ENCODE results near the gene CACNA1S.

Gene CACNA1S

DNA sequence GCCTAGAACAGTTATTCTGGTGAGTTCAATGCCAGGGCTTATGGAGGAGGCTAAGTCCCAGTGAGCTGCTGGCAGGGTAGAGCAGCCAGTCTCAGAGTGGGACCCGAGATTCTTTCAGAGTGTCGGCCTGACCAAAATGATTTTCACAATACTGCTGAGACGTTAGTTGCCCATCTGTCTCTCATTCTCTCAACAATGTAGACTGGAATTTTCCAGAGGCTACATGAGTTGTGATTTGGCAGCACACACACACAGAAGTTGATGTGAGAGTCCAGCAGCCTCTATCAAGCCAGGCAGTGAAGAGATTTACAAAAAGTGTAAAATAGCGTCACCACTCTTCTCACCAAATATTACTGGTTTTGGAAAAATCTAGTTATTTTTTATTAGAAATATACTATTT lies 21.7 kb downstream of the CACNA1S start:
- DNase-seq = no peak

DNA sequence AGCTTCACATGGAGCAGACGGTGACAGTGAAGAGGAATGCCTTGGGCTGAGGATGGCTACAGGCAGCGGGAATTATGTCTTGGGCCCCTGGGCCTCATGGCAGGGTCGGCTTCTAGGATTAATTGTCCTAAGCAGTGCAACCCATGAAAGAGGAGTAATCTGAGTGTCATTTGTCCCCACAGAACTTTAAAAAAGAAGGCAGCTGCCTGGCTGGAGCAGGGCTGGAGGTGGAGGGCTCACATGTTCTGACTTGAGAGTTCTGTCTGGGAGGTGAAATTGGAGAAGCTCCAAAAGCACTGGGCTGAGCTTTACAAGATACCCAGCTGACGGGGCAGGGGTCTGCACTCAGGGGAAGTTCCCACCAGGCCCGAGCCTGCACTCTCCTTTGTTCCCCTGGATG lies 22.6 kb downstream of the CACNA1S start:
- no peak for DNase-seq

DNA sequence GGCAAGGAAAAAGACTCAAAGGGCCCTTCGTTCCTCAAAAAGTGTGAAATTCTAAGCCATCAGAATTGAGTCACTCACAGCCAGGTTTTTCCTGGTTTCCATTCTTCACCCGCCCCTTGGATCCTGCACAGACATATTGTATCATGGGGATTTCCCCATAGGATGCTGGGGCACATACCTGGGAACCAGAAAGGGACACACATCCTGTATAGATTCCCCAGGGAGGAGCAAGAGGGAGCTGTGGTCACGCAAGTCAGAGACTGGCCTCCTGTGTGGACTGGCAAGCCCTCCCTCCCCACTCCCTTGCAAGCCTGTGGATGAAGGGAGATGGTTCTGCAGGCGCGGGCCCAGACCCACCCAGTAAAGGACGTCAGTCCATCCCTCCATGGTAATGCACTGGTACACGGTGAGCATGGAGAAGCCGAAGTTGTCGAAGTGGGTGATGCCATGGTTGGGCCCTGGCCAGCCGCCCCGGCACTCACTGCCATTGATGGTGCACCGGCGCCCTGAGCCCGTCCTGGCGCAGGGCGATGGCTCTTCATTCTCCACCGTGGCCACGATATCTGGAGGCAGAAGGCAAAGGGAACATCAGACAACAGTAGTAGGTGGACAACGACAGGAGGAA lies 23.2 kb downstream of the CACNA1S start:
- no peak for DNase-seq

DNA sequence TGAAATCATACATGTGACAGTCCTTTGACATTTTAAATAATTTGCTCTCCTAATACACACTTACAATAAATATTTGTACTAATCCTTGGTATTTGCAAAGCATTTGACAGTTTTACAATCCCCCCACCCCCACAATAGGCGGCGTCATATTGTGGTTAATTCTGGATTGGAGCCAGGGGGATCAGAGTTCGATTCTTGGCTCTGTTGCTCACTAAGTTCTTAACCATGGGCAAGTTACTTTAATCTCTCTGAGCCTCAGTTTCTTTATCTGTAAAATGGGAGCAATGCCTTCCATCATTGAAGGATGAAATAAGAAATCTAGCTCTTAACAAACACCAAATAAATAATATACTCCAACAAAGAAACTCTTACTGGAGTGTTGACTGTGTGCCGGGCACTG lies 23.8 kb downstream of the CACNA1S start:
- no peak for DNase-seq

DNA sequence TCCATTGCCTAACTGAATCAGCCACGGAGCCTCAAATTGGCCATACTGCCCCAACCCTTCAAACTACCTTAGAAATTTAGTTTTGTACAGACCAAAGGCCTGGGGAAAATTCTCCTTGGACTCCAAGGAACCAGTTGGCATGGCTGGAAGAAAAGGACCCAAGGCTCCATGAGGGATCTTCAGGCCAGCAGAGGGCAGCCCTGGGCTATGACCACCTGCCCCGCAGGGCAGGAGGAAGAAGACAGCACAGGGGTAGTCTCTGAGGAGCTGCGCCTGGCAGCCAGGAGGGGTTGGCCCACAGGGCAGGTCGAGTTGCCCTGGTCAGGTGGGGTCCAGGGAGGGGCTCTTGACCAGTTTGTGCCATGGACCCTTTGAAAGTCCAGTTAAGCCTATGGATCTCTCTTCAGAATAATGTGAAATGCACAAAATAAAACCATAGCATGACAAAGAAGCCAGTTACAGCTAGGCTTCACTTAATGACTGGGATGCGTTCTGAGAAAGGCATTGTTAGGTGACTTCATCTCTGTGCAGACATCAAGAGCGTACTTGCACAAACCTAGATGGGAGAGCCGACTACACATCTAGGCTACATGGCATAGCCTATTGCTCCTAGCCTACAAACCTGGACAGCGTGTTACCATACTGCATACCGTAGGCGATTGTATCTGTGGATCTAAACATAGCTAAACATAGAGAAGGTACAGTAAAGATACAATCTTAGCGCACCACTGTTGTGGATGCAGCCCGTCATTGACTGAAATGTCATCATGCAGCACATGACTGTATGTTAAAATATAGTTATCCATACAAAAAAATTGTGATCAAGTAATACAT lies 26.1 kb downstream of the CACNA1S start:
- DNase-seq = peak; percentile 11 to 29

DNA sequence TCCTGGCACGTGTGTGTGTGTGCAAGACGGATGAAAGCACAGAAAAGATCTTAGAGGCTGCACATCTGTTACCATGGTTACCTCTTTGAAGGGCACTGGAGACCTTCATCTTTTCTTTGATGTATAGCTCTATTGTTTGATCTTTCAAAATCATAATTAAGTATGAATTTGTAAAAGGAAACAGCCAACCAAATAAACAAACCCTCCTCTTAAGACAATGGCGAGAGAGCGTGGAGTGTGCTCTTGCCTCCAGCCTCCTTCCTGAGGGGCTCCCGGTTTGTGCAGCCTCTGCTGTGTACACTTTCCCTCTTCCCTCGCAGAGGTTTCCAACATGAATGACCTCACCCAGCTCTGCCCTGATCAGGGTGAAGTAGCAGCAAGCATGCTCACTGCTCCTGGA lies 27.9 kb downstream of the CACNA1S start:
- DNase-seq = no peak

DNA sequence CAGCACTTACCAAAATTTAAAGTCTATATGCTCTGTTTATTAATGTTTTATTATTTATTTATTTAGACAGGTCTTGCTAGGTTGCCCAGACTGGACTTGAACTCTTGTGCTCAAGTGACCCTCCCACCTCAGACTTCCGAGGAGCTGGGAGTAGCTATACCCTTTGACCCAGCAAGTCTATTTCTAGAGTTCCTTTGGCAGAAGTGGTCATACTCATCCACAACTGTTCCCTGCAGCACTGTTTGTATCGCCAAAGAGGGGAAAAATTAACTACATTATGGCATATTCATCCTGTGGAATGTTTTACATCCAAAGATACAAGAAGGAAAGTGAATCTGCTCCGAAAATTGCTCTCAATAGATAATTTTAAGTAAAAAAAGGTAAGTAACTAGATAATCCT lies 28.5 kb downstream of the CACNA1S start:
- no peak for DNase-seq

DNA sequence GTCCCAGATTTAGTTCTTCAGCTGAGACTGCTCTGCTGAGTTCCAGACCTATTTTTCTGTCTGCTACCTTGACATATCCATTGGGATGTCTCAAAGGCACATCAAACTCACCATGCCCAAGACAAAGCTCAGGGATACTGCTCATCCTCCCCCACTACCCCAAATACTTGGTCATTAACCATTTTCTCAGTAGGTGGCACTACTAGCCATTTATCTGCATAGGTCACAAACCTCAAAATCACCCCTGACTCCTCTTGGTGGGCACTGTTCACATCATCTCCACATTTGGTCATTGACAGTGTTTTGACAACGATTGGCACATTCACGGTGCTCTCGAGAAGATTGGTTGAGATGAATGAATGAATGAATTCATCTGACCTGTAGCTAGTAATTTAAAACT lies 32.1 kb downstream of the CACNA1S start:
- no peak for DNase-seq

DNA sequence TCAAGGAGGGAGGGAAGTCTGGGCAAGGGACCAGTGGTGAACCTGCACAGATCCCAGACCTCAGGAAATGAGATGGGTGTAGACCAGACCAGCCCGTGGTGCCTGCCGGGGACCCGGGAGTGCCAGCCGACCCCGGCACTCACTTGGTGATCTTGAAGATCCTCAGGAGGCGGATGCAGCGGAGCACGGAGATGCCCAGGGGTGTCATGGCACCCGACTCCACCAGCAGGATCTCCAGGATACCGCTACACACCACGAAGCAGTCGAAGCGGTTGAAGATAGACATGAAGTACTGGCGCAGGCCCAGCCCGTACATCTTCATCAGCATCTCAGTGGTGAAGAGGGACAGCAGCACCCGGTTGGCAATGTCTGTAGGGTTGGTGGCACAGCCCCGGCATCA lies 34.5 kb downstream of the CACNA1S start:
- no peak for DNase-seq

DNA sequence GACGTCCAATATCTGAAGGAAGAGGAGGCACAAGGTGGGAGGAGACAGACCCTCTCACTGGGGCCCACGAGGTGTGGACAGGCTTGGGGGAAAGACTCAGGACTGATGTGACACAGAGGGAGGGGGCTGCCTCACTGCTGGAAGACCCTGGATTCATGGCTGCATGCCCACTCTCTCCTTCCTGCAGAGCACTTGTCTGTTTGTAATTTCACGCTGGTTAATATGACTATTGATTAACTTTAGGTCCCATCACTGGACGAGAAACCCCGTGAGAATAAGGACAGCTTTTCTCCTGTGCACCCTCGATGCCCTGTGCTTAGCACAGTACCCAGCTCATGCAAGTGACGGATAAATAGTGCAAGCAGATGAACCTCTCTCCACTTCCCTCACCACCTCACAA lies 35.1 kb downstream of the CACNA1S start:
- no peak for DNase-seq

DNA sequence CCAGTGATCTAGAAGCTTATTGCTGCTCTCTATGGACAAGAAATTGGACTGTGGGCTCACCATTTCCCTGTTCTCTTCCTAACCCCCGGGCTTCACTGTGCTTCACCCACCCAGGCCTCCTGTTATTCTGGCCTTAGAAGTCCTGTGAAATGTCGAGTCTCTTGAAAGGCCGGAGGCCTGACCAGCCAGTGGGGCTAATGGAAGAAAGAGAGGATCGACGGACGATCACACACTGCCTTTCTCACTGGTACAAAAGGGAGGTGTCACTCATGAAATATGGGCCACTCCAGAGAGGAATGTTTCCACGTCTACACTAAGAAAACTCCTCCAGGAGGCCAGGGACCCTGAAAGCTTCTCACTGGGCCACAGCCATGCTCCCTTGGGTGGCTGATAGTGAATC lies 36.1 kb downstream of the CACNA1S start:
- DNase-seq = no peak

DNA sequence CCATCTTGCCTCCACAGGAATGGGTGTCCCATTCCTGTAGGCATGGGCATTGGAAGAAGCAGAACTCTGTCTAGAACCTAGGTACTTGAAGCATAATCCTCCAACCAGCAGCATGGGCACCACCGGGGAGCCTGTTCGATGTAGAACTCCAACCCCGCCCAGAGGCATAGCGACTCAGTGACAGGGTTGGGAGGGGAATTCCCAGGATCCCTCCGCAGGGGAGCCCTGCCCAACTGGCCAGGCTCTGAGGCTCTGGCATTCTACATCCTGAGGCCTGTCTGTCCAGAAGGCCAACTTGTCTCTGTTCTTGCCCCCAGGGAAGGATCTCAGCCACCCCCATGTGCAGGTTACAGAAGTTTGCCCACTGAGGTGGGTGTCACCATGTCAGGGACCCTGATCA lies 38.2 kb downstream of the CACNA1S start:
- DNase-seq = no peak

DNA sequence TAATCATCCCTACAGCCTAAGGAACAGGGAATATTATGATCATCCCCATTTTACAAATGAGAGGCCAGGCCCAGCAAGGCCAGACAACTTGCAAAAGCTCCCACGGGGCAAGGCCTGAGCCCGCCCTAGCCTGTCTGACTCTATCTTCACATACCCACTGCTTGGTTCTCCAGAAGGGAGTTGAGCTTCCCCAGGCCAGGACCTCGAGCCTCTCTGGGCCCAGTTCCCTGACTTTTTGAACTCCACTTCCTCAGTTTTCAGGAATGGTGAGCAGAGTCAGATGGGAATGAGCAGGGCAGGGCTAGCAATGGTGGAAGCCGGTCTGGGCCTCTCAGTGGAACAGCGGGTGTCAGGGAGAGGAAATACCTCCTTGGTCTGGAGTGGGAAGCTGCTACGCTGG lies 39.3 kb downstream of the CACNA1S start:
- DNase-seq = no peak

DNA sequence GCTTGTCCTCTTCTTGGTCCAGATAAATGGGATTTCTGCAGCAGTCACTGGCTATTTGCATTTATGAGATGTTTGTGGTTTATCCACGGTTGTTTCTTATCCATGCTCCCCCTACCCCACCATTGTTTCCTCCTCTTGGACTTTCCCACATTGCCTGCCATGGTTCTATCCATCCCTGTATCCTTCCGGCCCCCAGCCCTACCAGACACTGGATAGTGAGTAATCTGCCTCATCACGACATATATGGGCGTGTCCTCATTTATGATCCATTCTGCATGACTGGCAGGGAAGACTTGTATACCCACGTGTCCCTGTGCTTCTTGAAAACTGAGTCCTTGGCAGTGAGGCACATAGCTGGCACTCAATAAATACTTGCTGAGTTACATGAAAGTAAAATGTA lies 40.1 kb downstream of the CACNA1S start:
- DNase-seq = no peak

DNA sequence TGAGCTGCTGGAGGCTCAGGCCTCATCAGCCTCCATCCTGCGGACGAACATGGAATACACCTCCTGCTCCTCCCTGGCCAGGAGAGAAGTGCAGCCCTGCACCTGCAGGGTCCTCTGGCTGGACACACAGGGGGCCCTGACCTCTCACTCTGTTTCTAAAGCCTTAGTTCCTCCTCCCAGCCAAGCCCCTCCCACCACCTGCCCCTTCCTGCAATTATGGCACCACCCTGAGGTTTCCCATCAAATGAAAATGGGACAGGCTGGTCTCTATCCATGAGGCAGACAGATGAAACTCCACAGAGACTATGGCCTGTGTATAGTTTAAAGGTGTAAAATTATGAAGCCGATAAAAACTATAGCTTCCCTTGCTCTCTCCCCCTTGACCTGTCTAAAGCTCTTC lies 42.6 kb downstream of the CACNA1S start:
- no peak for DNase-seq

DNA sequence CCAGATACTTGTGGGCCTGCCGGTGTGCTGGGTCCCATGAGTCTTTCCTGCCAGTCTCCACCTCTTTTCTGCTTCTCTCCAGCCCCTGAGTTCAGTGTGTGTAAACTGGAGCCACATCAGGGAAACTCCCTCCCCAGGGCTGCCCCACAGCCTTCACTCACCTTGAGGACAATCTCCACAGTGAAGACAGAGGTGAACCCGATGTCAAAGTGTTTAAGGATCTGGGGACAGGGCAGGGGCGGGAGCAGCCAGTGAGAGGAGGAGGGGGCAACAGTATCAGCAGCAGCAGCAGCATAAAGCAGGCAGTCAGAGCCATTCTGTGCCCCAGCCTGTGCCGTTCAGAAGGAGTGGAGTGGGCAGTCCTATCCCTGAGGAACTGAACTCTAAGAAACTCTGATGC lies 43.2 kb downstream of the CACNA1S start:
- DNase-seq = no peak

DNA sequence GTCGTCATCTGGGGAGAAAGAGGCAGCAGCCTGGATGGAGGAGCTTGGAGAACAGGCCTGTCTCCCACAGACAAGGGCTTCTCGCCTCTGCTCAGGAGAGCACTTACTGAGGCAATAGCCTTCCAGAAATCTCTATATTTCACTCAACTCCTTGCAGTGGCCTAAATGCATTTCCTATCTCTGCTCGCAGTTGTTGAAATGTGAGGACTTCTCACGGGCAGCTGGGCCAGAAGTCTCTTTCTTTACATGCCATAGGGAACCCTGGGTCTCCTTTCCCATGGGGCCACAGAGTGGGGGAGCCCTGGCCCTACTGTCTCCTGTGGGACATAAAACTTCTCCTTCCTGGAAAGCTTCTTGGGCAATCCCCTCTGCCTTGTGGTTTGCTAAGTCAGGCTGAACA lies 45.2 kb downstream of the CACNA1S start:
- no peak for DNase-seq

DNA sequence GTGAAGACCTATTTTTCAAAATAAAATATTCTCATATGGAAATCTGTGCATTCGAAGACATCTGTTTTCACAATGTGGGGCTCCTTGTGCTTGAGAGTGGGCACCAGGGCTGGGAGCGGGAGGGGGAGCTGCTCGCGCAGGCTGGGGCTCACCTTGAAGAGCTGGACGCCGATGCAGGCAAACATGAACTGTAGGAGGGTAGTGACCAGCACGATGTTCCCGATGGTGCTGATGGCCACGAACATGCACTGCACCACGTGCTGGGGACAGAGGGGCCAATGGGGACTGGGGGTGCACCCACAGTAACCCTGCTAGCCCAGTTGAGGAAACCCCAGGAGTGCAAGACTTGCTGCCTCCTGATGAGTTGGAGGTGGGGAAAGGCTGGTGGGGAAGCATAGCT lies 46.5 kb downstream of the CACNA1S start:
- DNase-seq = no peak

DNA sequence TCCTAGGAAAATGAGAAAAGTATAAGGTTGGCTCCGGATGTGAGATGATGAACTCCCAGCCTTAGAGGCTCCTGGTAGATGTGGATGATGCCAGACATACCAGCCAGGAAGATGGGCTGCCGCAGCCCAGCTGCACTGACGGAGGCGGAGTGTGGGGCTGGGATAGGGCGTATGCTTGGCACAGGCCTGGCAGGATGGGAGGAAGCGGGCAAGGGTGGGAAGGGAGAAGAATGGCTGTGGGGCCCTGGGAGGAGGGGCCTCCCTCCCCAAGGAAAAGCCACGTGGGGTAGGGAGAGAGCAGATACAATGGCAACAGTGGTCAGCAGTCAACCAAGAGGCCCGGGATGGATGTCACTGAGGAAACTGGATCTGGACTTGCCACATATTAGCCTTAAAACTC lies 47.4 kb downstream of the CACNA1S start:
- DNase-seq = no peak

DNA sequence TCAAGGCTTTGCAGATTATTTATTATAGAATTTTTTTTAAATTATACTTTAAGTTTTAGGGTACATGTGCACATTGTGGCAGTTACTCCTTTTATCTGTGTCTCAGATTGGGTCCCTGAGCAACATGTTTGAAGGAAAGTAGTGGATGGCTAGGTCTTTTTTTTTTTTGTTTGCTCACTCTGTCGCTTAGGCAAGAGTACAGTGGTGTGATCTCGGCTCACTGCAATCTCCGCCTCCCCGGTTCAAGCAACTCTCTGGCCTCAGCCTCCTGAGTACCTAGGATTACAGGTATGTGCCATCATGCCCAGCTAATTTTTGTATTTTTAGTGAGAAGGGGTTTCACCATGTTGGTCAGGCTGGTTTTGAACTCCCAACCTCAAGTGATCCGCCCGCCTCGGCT lies 49.1 kb downstream of the CACNA1S start:
- DNase-seq = no peak

DNA sequence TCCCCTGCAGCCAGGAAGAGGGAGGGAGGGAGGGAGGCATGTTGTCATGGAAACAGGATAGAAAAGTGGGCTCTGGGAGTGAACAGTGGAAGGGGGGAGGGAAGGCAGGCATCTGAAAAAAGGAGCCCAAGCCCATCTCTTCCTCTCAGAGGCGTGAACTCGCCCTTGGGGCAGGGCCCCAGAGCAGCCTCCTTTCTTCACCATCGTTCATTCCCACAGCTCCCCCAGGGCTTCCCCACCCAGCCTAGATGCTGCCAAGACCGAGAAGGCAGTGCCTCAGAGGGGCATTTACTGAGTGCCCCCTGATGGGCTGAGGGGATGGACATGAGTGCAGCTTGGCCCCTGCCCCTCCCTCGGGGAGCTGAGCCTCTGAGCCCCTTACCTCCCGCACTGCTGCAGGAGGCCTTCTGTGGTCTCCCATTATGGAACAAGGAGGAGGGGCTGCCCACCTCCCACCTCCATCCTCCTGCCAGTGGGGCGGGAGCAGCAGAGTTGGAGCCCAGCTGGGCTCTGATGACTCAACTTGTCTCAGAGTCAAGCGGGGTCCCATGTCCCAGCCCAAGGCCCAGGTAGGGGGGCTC lies 49.6 kb downstream of the CACNA1S start:
- DNase-seq = no peak

DNA sequence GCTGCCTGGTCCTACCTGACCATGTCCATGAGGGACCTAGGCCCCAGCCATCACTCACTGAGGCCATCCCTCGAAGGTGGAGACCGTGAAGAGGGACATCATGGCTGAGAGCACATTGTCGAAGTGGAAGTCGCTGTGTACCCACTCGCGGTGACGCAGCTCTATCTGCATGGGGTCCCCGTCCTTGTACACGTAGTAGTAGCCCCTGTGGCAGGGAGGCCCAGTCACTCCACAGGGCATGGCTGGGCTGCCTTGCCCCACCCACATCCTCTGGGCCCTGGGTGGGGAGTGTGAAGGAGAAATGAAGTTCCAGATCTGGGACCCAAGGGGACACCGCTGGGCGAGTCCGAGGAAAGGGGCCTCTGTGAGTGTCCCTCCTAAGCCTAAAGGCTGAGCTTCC lies 50.3 kb downstream of the CACNA1S start:
- no peak for DNase-seq

DNA sequence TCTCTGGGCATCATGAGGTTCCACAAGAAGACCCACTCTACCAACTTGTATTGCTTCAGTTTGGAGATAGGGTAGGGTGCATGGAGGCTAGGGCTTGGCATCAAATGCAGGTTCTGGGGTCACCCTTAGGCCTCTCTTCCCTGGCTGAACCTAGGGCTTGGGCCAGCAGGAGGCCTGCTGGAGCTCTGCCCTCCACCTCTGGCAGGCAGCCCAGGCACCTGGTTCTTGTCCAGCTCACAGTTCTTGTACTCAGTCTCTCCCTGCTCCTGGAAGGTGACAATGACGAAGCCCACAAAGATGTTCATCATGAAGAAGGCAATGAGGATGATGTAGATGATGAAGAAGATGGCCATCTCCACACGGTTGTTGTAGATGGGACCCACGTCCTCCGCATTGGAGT lies 51.2 kb downstream of the CACNA1S start:
- DNase-seq = no peak

DNA sequence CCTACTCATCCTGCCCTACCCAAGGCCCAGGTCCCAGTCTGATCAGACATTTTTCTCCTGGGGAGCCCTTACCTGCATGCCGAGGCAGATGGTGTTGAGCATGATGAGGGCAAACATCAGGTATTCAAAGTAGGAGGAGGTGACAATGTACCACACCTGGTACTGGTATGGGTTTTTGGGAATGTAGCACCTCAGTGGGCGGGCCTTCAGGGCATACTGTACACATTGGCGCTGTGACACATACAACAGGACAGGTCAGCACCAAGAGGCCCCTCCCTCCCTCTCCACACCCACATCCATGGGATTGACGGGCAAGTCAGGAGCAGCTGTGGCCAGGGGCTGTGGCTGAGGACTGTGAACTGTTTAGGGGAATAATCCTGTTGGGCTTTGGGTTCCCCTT lies 51.6 kb downstream of the CACNA1S start:
- DNase-seq = no peak

Data from stimulated activated CD4-positive, alpha-beta T cell treated with anti-CD3 and anti-CD28 coated beads, Interleukin-4, amount 100 ng/mL, for 4 hours (primary cell).